Glomerular endothelial cell (primary cell): Measurements from ENCODE around the gene NCK2. TPM values are rescaled to one million over a fixed set of nuclear protein-coding genes. Genes with fewer than 3 reads are reported as not detected.

Source experiments
- DNase-seq: peaks from one replicate; pipeline ENCODE4 v3.0.0-alpha.2; 2011; ENCODE audit warnings: low read depth, low spot score; ENCODE audit errors: extremely low read depth
- total RNA-seq: library from RNA; depleted of rRNA; stranded (reverse); fragments of >200 nt; gene quantifications from 2 replicates; pipeline ENCODE4 v1.2.3, GENCODE V29; 2015

Gene NCK2
- total RNA-seq, 1 donor from 2014 or later = 44.5 TPM

GRCh38 chr2:105910497-105911238 is 166.0 kb downstream of the NCK2 start:
- DNase-seq = no peak

GRCh38 chr2:105911425-105911824 is 166.7 kb downstream of the NCK2 start:
- no peak for DNase-seq

- no peak for DNase-seq
Measured at GRCh38 chr2:105912081-105912480, 167.4 kb downstream of the NCK2 start.

- no peak for DNase-seq
Measured at GRCh38 chr2:105915005-105915558, 170.4 kb downstream of the NCK2 start.

GRCh38 chr2:105917226-105917625 is 172.5 kb downstream of the NCK2 start:
- DNase-seq = no peak

GRCh38 chr2:105917688-105918087 is 173.0 kb downstream of the NCK2 start:
- no peak for DNase-seq

- no peak for DNase-seq
Measured at GRCh38 chr2:105919191-105919811, 174.6 kb downstream of the NCK2 start.

GRCh38 chr2:105919826-105920225 is 175.1 kb downstream of the NCK2 start:
- DNase-seq = no peak

GRCh38 chr2:105924271-105924670 is 179.6 kb downstream of the NCK2 start:
- no peak for DNase-seq

GRCh38 chr2:105924932-105925331 is 180.2 kb downstream of the NCK2 start:
- no peak for DNase-seq

GRCh38 chr2:105925390-105925789 is 180.7 kb downstream of the NCK2 start:
- DNase-seq = no peak

- DNase-seq = no peak
Measured at GRCh38 chr2:105926960-105927678, 182.4 kb downstream of the NCK2 start.

- no peak for DNase-seq
Measured at GRCh38 chr2:105928086-105928485, 183.4 kb downstream of the NCK2 start.

GRCh38 chr2:105928563-105928962 is 183.9 kb downstream of the NCK2 start:
- no peak for DNase-seq

GRCh38 chr2:105929516-105929915 is 184.8 kb downstream of the NCK2 start:
- DNase-seq = peak; percentile 16

GRCh38 chr2:105932582-105932981 is 187.9 kb downstream of the NCK2 start:
- no peak for DNase-seq

GRCh38 chr2:105933906-105934305 is 189.2 kb downstream of the NCK2 start:
- no peak for DNase-seq

GRCh38 chr2:105934467-105934866 is 189.8 kb downstream of the NCK2 start:
- no peak for DNase-seq

GRCh38 chr2:105935063-105935462 is 190.4 kb downstream of the NCK2 start:
- DNase-seq = no peak

- DNase-seq = no peak
Measured at GRCh38 chr2:105936954-105937353, 192.2 kb downstream of the NCK2 start.

- no peak for DNase-seq
Measured at GRCh38 chr2:105937498-105938097, 192.9 kb downstream of the NCK2 start.
